Duodenal mucosa (tissue), 2 donors: ENCODE results near the gene FGFR3.

Experiments
- H3K27ac ChIP-seq: one replicate; pipeline ENCODE4 v1.7.0; 2013; ENCODE audit warnings: low read depth, low read length
- H3K27me3 ChIP-seq, 2 donors: one replicate each; pipeline ENCODE4 v1.7.0; 2013; ENCODE audit warnings: low read length in 2 of 2, control low read depth in 1 of 2; ENCODE audit not compliant: insufficient read depth in 2 of 2, control insufficient read depth in 1 of 2
- H3K36me3 ChIP-seq, 2 donors: one replicate each; pipeline ENCODE4 v1.7.0; 2013; ENCODE audit warnings: low read length in 2 of 2, control low read depth in 1 of 2; ENCODE audit not compliant: insufficient read depth in 2 of 2, control insufficient read depth in 1 of 2
- H3K4me1 ChIP-seq, 2 donors: one replicate each; pipeline ENCODE4 v1.7.0; 2013; ENCODE audit warnings: low read length in 2 of 2, control low read depth in 1 of 2; ENCODE audit not compliant: insufficient read depth in 2 of 2, control insufficient read depth in 1 of 2
- H3K4me3 ChIP-seq, 2 donors: one replicate each; pipeline ENCODE4 v1.7.0; 2013; ENCODE audit warnings: low read length in 2 of 2, low read depth in 1 of 2
- H3K9ac ChIP-seq, 2 donors: one replicate each; pipeline ENCODE4 v1.7.0; 2013; ENCODE audit warnings: low read length in 2 of 2, low read depth in 1 of 2
- H3K9me3 ChIP-seq, 2 donors: one replicate each; pipeline ENCODE4 v1.7.0; 2013; ENCODE audit warnings: low read length in 2 of 2, control low read depth in 1 of 2; ENCODE audit not compliant: control insufficient read depth in 1 of 2

Gene FGFR3

GRCh38 chr4:1795299-1796195 lies 2.5 kb downstream of the FGFR3 start:
- no peaks in the 10 kb centered on the region for H3K36me3 ChIP-seq
- H3K4me3 ChIP-seq = peak overlapping the region; percentile 72 to 75
- peak overlapping the region; percentile 34 to 64 for H3K9ac ChIP-seq
- peaks cover 38 to 49% of the 10 kb centered on the region in 2 donors for H3K4me1 ChIP-seq
- peak overlapping the region; percentile 58 for H3K27ac ChIP-seq
- peaks cover 9 to 16% of the 10 kb centered on the region in 2 donors for H3K27me3 ChIP-seq
- no peaks in the 10 kb centered on the region for H3K9me3 ChIP-seq

DNA sequence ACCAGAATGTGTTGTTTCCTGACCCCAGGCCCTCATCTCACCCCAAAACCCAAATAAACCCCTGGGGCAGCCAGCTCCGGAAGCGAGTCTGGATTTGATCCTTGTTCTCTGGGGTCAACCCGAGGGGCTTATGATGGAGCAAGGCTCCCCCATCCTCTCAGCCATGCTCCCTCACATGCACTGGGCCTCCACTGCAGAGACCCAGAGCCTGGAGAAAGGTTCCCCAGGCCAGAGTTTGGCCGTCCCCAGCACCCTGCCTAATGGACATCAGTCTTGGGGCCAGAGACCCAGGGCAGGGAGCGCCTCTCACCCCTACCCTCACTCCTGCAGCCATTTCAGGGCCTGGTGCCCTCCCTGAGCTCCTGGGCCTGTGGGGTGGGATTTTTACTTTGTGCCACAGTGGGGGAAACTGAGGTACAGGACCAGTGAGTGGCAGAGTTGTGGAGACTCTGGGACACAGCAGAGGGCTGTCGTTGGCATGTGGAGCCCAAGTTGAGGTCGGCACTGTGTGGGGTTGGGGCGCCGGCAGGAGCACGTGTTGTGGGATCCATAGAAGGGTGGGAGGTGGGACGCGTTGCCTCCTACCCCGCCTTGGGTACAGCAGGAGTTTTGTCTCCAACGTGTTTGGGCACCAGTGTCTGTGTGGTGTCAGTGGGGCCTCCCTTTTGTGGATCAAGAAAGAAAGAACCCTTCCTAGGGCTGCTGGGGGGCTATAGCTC lies 3.6 kb downstream of the FGFR3 start:
- Histone ChIP-seq H3K9me3 (no peaks in the 10 kb centered on the region), H3K4me3 (peak overlapping the region in 1 of 2 donors; percentile 75), H3K9ac (peak overlapping the region in 1 of 2 donors; percentile 64), H3K4me1 (peaks cover 38 to 49% of the 10 kb centered on the region in 2 donors), H3K36me3 (no peaks in the 10 kb centered on the region), H3K27ac (no peak overlapping the region), H3K27me3 (peaks cover 9 to 16% of the 10 kb centered on the region in 2 donors)

- Histone ChIP-seq H3K4me3 (peak overlapping the region in 1 of 2 donors; percentile 8), H3K27ac (no peak overlapping the region), H3K9me3 (no peaks in the 10 kb centered on the region), H3K4me1 (peaks cover 38 to 49% of the 10 kb centered on the region in 2 donors), H3K9ac (peak overlapping the region; percentile 2 to 4), H3K36me3 (peaks cover 0 to 3% of the 10 kb centered on the region in 2 donors), H3K27me3 (peaks cover 9 to 16% of the 10 kb centered on the region in 2 donors)
These were observed 4.3 kb downstream of the FGFR3 start for GRCh38 chr4:1797298-1797860.

GRCh38 chr4:1797861-1798579 lies 4.9 kb downstream of the FGFR3 start:
- Histone ChIP-seq H3K27me3 (peaks cover 9 to 16% of the 10 kb centered on the region in 2 donors), H3K4me3 (peak overlapping the region in 1 of 2 donors; percentile 8), H3K9ac (no peak overlapping the region), H3K4me1 (peaks cover 38 to 49% of the 10 kb centered on the region in 2 donors), H3K27ac (no peak overlapping the region), H3K9me3 (no peaks in the 10 kb centered on the region), H3K36me3 (peaks cover 0 to 3% of the 10 kb centered on the region in 2 donors)

DNA sequence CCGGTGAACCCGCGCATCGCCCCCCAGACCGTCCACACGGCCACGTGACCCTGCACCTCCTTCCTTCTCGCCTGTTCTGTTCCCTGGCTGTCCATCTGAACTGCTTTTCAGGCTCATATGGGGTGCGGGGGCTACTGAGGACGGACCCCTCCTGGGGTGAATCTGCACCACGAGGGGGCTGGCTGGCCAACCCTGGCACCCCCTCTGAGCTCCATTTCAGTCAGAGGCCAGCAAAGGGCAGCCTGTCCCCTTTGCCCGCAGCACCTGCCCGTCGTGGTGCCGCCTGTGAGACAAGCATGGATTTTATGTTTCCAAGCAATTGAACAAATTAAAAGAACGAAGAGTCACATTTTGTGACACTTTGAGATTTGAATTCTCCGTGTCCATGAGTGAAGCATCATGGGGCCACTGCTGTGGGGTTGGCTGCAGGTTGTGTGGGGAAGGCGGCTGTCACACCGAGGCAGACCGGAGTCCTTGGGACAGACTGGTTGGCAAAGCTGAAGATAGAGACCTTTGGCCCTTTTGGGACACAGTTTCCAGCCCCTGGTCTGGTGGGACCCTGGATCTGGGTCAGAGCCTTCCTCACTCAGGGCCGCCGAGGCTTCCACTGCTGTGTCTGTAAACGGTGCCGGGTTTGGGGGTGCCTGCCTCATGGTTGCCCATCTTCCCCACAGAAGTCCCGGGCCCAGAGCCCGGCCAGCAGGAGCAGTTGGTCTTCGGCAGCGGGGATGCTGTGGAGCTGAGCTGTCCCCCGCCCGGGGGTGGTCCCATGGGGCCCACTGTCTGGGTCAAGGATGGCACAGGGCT lies 5.7 kb downstream of the FGFR3 start:
- peaks cover 38 to 49% of the 10 kb centered on the region in 2 donors for H3K4me1 ChIP-seq
- H3K27me3 ChIP-seq = peaks cover 9 to 16% of the 10 kb centered on the region in 2 donors
- no peaks in the 10 kb centered on the region for H3K9me3 ChIP-seq
- no peak overlapping the region for H3K4me3 ChIP-seq
- H3K9ac ChIP-seq = peak overlapping the region in 1 of 2 donors; percentile 18
- no peak overlapping the region for H3K27ac ChIP-seq
- H3K36me3 ChIP-seq = peaks cover 0 to 8% of the 10 kb centered on the region in 2 donors

- Histone ChIP-seq H3K27ac (no peak overlapping the region), H3K9ac (no peak overlapping the region), H3K4me1 (peaks cover 38 to 43% of the 10 kb centered on the region in 2 donors), H3K27me3 (peaks cover 9 to 13% of the 10 kb centered on the region in 2 donors), H3K4me3 (no peak overlapping the region), H3K36me3 (peaks cover 0 to 10% of the 10 kb centered on the region in 2 donors), H3K9me3 (no peaks in the 10 kb centered on the region)
These were observed 6.6 kb downstream of the FGFR3 start for GRCh38 chr4:1799387-1800375.

- Histone ChIP-seq H3K4me3 (no peak overlapping the region), H3K27me3 (peaks cover 5 to 8% of the 10 kb centered on the region in 2 donors), H3K9me3 (no peaks in the 10 kb centered on the region), H3K9ac (no peak overlapping the region), H3K27ac (no peak overlapping the region), H3K4me1 (peaks cover 37 to 40% of the 10 kb centered on the region in 2 donors), H3K36me3 (peaks cover 0 to 20% of the 10 kb centered on the region in 2 donors)
These were observed 7.7 kb downstream of the FGFR3 start for GRCh38 chr4:1800805-1801204.

DNA sequence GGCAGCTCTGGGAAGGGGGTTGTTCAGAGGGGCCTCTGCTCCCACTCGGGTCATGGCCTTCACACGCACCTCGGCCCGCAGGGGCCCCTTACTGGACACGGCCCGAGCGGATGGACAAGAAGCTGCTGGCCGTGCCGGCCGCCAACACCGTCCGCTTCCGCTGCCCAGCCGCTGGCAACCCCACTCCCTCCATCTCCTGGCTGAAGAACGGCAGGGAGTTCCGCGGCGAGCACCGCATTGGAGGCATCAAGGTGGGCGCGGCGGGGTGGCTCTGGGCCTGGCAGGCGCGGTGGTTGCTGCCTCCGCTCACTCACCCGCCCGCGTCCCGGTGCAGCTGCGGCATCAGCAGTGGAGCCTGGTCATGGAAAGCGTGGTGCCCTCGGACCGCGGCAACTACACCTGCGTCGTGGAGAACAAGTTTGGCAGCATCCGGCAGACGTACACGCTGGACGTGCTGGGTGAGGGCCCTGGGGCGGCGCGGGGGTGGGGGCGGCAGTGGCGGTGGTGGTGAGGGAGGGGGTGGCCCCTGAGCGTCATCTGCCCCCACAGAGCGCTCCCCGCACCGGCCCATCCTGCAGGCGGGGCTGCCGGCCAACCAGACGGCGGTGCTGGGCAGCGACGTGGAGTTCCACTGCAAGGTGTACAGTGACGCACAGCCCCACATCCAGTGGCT lies 8.3 kb downstream of the FGFR3 start:
- peaks cover 31 to 37% of the 10 kb centered on the region in 2 donors for H3K4me1 ChIP-seq
- no peak overlapping the region for H3K9ac ChIP-seq
- H3K27ac ChIP-seq = no peak overlapping the region
- no peaks in the 10 kb centered on the region for H3K9me3 ChIP-seq
- H3K36me3 ChIP-seq = peaks cover 0 to 26% of the 10 kb centered on the region in 2 donors
- H3K27me3 ChIP-seq = peaks cover 0 to 5% of the 10 kb centered on the region in 2 donors
- H3K4me3 ChIP-seq = no peak overlapping the region
